ENCODE results near the gene CCDC12.

- TF ChIP-seq, protein P1, sequence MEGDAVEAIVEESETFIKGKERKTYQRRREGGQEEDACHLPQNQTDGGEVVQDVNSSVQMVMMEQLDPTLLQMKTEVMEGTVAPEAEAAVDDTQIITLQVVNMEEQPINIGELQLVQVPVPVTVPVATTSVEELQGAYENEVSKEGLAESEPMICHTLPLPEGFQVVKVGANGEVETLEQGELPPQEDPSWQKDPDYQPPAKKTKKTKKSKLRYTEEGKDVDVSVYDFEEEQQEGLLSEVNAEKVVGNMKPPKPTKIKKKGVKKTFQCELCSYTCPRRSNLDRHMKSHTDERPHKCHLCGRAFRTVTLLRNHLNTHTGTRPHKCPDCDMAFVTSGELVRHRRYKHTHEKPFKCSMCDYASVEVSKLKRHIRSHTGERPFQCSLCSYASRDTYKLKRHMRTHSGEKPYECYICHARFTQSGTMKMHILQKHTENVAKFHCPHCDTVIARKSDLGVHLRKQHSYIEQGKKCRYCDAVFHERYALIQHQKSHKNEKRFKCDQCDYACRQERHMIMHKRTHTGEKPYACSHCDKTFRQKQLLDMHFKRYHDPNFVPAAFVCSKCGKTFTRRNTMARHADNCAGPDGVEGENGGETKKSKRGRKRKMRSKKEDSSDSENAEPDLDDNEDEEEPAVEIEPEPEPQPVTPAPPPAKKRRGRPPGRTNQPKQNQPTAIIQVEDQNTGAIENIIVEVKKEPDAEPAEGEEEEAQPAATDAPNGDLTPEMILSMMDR (IDR thresholded peaks at IDR 0.05; ENCODE audit: low read length) = no peak
- TF ChIP-seq EZH2 (optimal IDR thresholded peaks at IDR 0.05; ENCODE audit: low read depth, low read length) = no peak
- no peak for TF ChIP-seq EZH2phosphoT487 (IDR thresholded peaks at IDR 0.05; ENCODE audit: low read length)
Observed at GRCh38 chr3:46946416-46946815, 30.1 kb downstream of the CCDC12 start.
